HUDEP-2 (cell line): Measurements from ENCODE around the gene ESYT2.
A peak's percentile ranks its signal among the peaks of the same experiment; 100 is the strongest.

Source experiments
- DNase-seq, 76 experiments: peaks; one replicate each; lab custom pipeline; 2025; ENCODE audit not compliant: unreplicated experiment in 76 of 76; lab: John Stamatoyannopoulos, UW

ESYT2 gene

DNA sequence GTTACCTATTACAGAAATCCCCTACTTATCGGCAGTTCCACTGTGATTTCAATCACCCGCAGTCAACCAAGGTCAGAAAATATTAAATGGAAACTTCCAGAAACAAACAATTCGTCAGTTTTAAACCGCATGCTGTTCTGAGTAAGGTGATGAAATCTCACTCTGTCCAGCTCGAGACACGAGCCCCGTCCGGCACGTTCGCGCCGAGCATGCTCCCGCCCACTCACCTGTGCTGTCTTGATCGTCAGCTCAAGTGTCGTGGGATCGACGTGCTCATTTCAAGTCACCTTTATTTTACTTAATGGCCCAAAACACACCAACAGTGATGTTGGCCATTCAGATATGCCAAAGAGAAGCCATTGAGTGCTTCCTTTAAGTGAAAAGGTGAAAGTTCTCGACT lies 21.2 kb downstream of the ESYT2 start:
- no peak for DNase-seq

DNA sequence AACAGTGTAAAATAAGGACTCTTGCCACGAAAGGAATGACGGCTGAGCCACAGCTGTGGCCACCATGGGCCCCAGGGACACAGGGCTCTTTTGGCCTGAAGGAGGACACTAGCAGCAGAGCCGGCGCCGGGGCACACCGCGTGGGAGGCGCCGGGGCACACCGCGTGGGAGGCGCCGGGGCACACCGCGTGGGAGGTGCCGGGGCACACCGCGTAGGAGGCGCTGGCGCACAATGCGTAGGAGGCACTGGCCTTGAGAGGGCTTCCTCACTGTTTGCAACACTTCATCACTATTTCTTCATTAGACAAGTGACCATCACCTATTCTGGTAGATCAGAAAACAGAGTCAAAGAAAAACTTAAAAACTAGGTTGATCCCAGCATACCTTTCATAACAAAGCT lies 23.4 kb downstream of the ESYT2 start:
- no peak for DNase-seq

DNA sequence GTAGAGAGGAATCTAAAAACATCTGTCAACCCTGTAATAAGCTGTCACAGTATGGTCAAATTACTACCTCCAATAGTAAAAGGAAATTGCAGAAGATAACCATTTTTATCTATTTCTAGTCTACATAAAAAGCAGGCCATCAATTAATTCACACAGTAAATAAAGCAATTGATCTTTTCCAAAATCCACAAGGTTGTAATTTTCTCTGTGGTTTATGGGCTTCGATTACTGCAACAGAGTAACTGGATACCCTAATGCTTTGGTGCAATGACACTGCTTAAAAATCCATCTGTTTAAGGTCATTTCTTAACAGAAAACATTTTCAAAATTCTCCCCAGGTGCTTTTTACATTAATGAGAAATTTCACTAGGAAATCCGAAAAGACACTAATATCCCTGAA lies 23.9 kb downstream of the ESYT2 start:
- DNase-seq: no peak

DNA sequence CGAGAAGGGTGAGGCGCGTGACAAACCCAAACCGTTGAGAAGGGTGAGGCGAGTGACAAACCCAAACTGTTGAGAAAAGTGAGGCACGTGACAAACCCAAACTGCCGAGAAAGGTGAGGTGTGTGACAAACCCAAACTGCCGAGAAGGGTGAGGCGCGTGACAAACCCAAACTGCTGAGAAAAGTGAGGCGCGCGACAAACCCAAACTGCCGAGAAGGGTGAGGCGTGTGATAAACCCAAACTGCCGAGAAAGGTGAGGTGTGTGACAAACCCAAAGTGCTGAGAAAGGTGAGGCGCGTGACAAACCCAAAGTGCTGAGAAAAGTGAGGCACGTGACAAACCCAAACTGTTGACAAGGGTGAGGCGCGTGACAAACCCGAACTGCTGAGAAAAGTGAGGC lies 25.0 kb downstream of the ESYT2 start:
- DNase-seq: no peak

DNA sequence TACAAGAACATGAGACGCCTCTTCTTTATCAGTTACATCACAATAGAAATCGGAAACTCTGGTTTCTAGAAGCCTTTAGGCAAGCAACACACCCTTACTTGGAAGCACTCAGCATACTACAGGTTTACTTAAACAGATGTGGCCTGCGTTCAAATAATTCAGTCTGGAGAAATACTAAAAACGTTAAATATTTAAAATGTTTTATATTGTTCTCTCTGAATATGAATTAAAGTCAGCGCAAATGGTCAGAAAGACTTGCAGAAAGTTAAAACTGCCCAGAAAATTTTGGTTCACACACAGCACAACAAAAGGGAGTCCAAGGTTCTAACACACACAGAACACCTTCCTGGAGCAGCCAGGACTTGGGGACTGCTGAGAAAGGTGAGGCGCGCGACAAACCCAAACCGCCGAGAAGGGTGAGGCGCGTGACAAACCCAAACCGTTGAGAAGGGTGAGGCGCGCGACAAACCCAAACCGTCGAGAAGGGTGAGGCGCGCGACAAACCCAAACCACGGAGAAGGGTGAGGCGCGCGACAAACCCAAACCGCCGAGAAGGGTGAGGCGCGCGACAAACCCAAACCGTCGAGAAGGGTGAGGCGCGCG lies 25.8 kb downstream of the ESYT2 start:
- no peak for DNase-seq

DNA sequence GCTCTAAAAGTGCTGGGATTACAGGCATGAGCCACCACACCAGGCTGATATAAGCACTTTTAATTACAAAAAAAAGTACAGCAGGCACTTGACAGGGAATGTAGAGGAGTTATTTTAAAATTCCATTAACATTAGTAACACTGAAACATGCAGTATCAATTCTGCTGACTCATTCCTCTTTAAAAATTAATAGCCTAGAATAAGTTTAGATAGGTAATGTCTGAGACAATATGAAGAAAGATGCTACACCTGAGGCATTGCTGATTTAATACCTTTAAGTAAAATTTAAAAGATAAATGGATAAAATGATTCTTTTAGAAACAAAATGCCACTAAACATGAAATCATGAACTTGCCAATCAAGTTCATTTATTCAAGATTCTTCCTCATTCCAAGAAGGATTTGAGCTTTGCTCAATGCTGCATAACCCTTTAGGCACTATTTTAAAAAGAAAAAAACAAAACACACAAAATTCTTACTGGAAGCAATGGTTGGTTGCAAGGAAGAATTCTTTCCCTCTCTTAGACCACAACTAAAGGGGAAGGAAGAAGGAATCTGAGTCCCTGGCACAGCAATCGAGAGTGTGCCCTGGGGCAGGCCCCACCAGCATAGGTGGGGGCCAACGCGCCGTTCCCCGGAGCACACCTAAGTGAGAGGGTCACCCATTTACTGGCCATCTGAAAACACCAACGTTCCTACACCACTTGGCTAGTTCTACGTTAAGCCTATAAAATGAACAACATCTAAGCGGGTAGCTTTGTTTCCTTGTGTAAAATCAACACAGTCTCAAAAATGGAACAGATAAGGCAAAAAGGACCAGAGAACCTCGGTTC lies 26.6 kb downstream of the ESYT2 start:
- DNase-seq: no peak

DNA sequence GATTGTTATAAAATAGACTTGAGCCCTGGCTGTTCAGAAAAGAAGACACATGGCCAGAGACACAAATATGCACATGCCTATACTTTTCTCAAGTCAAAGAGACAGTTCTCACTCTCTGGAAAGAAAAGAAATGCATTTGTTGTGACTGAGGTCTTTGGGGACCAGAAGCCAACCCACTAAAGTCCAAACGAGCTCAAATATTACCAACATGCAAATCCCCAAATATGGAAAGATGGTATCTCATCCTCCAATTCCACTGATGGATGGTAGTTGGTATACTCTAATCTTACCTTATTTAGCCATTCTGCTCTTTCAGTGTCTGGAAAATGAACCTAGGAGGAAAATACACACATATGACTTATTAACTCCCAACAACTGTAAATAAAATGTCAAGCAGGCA lies 30.6 kb downstream of the ESYT2 start:
- no peak for DNase-seq

DNA sequence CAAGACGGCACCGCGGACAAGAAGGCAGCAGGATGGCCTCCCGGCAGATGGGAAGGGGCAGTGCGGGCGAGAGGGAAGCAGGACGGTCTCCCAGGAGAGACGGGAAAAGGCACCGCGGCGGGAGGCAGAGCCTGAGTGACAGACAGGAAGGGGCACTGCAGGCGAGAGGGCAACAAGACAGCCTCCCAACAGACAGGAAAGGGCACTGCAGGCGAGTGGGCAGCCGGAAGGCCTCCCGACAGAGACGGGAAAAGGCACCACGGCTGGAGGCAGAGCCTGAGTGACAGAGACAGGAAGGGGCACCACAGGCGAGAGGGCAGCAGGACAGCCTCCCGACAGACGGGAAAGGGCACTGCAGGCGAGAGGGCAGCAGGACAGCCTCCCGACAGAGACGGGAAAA lies 32.6 kb downstream of the ESYT2 start:
- no peak for DNase-seq

DNA sequence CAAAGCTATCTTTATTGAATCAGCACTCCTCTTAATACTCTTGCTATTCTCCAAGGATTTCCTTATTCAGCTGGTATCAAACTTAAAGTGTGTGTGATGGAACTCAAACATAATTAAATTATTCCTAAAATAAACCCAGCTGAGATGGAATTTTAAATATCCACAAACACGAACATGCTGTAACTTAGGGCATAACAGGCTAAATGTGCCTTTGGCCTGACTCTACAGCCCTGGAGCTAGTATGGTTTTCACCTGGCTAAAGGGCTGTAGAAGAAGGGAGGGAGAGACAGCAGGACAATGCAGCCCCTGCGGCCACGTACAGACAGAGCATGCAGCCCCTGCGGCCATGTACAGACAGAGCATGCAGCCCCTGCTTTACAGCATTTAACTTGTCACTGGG lies 34.0 kb downstream of the ESYT2 start:
- no peak for DNase-seq

DNA sequence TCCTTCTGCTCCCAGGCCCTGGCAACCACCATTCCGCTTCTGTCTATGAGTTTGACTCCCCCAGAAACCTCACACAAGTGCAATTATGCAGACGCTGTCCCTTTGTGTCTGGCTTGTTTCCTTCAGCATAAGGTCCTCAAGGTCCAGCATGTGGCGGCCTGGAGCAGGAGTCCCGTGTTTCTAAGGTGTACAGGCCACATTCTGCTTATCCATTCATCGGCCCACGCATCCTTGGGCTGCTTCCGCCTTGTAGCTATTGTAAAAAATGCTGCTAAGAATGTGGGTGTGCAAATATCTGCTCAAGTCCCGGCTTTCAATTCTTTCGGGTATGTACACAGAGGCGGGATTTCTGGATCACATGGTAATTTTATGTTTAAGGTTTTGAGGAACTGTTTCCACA lies 38.2 kb downstream of the ESYT2 start:
- no peak for DNase-seq

DNA sequence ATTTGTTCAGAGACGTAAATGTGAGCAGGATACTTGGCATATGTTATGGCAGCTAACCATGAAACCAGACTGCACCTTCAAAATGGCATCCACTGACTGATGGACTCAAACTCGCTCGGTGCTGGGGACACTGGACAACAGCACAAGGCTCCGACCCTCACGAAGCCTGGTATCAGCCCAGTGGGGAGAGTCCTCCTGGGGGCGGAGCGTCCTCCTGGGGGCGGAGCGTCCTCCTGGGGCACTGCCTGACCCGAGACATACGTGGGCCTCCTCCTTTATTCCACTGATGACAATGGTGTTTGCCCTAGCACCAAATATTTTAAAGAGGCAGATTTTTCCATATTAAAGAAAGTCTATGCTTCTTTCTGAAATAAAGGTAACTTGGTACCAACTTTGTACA lies 39.5 kb downstream of the ESYT2 start:
- no peak for DNase-seq

DNA sequence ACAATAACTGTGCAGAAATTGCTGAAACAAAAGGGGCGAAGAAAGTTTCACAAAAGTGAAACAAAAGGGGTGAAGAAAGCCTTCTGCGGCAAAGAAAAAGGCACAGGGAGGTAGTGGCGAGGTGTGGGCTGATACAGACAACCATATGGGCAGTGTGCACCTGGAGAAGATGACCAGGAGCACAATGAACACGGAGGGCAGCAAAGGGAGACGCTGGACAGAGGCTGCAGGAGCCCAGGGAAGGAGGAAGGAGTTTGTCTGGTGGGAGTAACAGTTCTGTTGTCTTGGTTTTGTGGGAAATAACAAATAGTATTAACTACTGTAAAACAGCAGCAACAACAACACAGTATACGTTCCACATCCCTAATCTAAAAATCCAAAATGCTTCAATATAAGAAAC lies 42.4 kb downstream of the ESYT2 start:
- DNase-seq: no peak

DNA sequence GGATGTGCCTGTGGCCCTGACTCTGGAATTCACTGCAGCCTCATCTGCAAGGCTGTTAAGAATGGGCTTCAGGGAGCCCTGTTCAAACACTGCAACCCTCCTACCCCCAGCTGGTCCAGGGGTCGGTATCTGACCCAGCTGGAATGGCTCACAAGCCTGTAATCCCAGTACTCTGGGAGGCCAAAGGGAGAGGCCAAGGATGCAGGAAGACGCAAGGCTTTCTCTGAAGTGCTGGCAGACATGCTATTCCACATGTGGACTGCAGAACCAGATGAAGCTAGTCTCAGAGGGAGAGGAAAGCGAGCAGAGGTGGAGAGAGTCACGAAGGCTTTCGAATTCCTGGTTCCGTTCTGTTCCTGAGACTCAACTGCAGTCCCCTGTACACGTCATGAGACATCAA lies 45.0 kb downstream of the ESYT2 start:
- DNase-seq: no peak

DNA sequence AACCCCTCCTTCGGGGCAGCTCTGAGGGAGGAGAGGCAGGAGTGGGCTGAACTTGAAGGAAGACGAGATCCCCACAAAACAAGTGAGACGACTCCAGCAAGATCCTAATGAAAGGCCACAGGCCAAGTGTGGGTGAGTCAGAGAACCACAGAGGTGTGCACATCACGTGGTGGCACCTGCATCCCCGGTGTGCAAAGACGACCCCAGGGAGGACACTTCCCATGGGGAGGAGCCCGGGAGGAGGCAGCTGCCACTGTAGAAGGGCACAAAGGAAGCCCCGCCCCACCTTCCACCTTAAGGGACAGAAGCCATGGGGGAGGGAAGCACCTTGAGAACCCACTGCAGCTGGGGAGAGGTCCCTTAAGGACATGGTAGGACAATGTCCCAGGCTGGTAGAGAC lies 45.7 kb downstream of the ESYT2 start:
- DNase-seq: no peak

DNA sequence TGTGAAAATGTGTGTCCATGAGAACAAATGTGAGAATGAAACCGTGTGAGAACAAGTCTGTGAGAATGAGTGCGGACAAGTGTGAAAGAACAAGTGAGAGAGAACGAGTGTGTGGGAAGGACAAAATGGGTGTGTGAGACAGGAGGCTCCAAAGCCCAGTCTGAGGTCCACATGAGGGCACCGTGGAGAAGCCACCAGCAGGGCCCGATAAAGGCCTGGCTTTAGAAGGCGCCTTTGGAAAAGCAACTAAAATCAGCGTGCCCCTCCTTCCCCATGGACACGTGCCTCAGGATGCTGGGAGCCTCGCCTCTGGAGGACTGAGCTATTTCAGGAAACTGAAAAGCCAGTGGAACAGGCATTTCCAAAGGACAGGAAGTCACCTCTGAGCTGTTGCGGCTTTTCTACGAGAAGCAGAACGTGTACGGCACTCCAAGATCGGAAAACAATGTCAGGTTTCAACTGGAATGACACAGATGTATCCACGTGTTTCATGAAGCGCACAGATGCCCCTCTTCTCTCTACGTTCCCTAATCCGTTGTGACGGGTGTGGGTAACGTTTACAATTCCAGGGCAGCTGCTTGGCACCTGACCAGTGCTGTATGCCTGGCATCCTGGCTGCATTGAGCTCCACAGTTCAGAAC lies 46.4 kb downstream of the ESYT2 start:
- DNase-seq: peak in 1 of 76 experiments; percentile 9

DNA sequence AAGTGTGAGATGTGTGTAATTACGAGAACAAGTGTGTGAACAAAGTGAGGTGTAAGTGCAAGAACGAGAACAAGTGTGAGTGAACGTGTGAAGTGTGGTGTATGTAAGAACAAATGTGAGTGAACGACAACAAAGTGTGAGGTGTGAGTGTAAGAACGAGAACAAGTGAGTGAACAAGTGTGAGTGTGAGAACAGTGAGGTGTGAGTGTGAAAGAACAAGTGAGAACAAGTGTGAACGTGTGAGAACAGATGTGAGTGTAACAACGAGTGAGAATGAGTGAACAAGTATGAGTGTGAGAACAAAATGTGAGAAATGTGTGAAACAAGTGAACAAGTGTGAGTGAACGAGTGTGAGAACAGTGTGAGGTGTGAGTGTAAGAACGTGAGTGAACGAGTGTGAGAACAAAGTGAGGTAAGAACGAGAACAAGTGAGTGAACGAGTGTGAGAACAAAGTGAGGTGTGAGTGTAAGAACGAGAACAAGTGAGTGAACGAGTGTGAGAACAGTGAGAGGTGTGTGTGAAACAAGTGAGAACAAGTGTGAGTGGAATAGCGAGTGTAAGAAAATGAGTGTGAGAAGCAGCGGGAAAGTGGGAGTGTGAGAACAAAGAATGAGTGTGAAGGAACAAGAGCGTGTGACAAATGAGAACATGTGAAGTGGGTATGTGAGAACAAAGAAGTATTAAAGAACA lies 47.2 kb downstream of the ESYT2 start:
- DNase-seq: no peak

DNA sequence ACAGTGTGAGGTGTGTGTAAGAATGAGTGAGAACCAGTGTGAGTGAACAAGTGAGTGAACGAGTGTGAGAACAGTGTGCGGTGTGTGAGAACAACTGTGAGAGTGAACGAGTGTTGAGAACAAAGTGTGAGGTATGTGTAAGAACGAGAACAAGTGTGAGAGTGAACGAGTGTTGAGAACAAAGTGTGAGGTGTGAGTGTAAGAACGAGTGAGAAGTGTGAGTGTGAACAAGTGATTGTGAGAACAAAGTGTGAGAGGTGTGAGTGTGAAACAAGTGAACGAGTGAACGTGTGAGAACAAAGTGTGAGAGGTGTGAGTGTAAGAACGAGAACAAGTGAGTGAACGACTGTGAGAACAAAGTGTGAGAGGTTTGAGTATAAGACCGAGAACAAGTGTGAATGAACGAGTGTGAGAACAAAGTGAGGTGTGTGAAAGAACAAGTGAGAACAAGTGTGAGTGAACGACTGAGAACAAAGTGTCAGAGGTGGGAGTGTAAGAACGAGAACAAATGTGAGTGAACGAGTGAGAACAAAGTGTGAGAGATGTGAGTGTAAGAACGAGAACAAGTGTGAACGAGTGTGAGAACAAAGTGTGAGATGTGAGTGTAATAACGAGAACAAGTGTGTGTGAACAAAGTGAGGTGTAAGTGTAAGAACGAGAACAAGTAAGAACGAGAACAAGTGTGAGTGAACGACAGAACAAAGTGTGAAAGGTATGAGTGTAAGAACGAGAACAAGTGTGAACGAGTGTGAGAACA lies 47.9 kb downstream of the ESYT2 start:
- DNase-seq: no peak

DNA sequence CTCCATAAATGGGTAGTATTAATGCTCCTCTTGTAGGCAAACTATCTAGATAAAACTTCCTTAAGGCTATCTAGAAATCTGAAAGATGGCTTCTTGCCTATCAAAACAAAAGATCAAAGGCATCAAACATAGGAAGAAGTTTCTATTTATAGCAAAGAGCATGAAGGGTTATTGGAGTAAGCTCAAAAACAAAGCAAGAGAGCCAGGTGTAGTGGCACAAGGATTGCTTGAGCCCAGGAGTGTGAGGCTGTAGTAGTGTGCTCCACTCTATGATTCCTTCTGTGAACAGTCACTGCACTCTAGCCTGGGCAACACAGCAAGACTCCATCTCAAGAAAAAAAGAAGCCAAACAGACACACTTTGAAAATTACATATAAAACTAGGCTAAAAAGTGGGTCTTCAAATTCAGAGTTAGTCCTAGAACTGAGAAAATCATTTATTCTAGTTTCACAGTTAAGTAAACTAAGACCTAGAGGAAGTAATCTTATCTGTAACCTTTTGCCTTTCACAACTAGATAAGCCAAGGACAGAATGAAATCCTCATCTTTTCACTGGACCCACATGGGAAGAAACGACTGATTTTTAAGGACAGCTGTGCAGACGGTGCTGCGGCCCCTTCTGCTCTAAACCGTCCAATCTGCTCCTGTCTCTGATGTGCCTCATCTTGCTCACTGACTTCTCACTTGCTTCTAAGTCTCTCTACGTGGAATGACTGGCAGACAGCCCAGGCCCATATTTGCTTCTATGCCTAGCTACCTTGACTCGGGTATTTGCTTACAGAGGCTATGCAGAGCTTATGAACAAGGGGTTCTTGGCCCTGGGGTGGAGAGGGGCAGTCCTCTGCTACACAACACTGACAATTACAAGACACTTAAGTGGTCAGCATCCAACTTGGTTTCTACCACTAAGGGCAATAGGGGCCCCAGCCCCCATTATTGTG lies 50.0 kb downstream of the ESYT2 start:
- DNase-seq: no peak

DNA sequence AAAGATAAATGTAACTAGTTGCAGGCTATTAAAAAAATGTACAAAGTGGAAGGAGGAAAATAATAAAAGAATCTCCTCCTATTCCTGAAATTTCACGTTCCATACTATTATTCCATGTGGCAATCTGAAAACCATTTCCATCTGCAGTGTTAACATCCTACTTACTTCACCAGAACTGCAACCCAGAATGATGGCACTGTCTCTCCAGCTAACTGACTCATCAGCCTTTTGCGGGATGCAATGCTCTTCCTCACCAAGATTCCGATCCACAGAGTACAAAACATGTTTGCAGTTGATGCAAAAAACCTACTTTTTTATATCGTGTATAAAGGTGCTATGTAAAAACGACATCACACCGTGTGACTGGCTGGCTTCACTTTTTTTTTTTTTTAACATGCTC lies 50.8 kb downstream of the ESYT2 start:
- DNase-seq: no peak

DNA sequence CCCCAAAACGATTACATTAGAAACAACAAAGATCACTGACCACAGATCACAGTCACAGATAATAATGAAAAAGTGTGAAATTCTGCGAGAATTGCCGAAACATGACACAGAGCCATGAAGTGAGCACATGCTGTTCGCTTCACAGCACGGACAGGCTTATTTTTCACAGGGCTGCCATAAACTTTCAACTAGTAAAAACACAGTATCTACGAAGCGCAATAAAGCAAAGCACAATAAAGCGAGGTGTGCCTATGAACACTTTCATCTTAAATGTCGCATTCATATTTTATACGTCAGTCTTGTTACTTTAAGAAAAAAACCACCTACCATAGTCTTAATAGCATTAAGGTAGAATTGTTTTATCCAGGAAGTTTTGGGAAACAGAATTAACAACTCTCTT lies 51.5 kb downstream of the ESYT2 start:
- no peak for DNase-seq
